ENCODE results near the gene GPN2.

The GPN2 gene

GRCh38 chr1:26832249-26832960 lies 57.7 kb downstream of the GPN2 start:
- no peak for DNase-seq (ENCODE audit: low read depth in 3 of 3)

DNA sequence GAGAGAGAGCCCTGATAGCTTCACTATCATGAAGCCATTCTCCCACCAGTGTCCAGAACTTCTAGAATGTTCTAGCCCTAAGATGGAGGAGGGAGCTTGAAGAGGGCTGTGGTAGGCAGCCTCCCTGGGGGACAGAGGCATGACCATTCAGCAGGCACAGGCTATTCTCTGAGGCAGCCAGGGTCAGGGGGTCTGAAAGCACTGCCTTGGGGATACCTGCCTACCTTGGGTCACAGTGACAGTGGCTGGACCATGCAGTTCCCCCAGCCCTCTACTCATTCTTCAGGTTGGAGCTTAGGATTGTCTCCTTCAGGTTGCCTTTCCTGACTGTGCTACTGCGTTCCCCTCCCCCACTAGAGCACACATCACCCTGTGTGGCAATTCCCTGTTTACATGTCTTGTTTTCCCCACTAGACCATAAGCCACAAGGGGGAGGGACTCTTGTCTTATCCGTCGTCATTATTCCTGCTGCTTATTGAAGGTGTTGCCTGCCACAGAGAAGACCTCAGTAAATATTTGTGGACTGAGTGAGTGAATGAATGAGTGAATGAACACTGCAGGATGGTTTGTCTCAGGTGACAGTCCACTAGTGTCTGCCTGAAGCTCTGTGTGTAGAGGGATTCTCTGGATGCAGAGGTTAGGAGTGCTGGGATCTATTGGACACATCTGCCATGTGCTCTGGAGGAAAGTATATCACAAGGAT lies 58.4 kb downstream of the GPN2 start:
- no peak for DNase-seq (ENCODE audit: low read depth in 3 of 3)

- DNase-seq (ENCODE audit: low read depth in 3 of 3), result no peak
These were observed 59.0 kb downstream of the GPN2 start for GRCh38 chr1:26831059-26831458.

DNA sequence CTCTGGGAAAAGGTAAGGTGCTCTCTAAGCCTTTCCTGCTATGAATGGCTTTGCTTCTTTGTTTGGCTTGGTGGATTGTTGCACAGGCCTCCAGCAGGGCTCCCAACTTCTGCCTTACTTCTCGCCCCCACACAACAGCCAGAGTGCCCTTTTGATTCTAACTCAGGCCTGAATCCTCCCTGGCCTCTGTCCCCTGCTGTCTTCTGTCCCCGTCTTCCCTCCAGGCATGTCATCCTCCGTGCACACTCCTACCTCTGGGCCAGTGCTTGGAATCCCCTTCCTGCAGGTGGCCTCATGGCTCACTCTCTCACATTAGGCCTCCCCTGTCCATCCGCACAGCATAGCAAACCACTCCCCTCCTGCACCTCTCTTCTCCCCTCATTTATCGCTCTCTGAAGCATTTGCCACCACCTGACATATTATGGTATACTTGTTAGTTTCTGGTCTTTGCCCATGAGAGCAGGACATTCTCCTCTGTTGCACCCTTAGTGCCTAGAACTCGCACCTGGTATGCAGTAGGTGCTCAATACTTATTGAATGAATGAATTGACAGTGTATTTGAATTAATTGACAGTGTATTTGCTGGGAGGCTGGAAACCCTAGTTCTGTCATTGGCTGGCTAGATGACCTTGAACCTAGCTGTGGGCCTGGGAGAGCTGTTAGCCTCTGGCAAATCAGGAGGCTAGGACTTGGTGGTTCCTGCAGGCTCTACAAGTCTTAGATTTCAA lies 60.7 kb downstream of the GPN2 start:
- DNase-seq (ENCODE audit: low read depth in 3 of 3), result no peak

- DNase-seq (ENCODE audit: low read depth in 3 of 3), result no peak
These were observed 61.6 kb downstream of the GPN2 start for GRCh38 chr1:26828411-26828991.

- no peak for DNase-seq (ENCODE audit: low read depth in 3 of 3)
These were observed 62.4 kb downstream of the GPN2 start for GRCh38 chr1:26827663-26828062.

DNA sequence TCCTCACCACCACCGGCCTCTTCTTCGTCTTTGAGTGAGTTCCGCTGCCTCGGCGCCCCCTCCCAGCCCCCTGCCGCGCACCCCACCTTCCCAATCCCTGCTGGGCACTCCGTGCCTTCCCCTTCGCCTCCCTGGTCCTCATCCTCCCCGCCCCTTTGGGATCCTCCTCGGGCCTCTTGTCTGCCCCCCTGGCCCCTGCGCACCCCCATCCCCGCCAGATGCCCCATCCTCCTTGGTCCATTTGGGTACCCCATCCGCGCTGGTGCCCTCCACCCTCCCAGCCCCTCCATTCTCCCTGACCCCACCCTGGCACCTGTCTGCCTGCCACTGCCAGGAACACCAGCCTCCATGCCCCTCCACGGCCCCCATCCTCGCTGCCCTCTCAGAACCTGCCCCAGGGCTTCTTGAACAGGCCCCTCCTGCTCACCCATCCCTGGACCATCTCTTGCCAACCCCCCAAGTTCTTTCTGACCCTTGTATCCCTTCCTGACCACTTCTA lies 62.9 kb downstream of the GPN2 start:
- no peak for DNase-seq (ENCODE audit: low read depth in 3 of 3)

DNA sequence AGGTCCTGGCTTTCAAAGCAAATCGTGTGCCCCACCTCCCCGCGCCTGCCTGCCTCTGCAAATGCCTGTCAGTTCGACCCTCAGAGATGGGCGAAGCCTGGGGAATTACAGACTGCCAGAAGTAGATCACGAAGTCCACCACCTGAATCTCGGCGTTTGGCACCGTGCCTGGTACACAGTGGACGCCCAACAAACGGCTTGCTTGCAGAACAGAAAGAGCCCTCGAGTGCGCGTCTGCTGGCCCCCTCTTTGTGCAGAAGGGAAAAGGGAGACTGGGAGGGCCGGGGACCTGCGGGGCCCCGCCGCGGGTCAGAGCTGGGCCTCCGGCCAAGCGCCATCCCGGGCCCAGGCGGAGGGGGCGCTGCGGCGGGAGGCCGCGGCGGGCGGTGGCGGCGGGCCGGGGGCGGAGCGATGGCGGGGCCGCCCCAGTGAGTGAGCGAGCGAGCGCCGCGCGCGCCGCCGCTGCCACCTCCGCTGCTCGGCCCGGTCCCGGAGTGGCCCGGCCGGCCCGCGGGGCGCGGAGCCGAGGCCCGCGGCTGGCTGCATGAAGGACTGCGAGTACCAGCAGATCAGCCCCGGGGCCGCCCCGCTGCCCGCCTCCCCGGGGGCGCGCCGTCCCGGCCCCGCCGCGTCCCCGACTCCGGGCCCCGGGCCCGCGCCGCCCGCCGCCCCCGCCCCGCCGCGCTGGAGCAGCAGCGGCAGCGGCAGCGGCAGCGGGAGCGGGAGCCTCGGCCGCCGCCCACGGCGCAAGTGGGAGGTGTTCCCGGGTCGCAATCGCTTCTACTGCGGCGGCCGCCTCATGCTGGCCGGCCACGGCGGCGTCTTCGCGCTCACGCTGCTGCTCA lies 63.6 kb downstream of the GPN2 start, which contains the start of gene ZDHHC18:
Gene ZDHHC18, plus strand, starts transcription at position 428 of the 845 bp plus-strand sequence. Its CDS starts 117 bp downstream, at position 545.
- DNase-seq (ENCODE audit: low read depth in 3 of 3), result peak; percentile 21 to 63 (median 37)
